Measurements from ENCODE around the gene GLIPR2. TPM values are rescaled to one million over a fixed set of nuclear protein-coding genes. Genes with fewer than 3 reads are reported as not detected.

GLIPR2 gene
- total RNA-seq, 4 donors from 2014 or later = 3.2 to 8.8 (median 5.6) TPM

DNA sequence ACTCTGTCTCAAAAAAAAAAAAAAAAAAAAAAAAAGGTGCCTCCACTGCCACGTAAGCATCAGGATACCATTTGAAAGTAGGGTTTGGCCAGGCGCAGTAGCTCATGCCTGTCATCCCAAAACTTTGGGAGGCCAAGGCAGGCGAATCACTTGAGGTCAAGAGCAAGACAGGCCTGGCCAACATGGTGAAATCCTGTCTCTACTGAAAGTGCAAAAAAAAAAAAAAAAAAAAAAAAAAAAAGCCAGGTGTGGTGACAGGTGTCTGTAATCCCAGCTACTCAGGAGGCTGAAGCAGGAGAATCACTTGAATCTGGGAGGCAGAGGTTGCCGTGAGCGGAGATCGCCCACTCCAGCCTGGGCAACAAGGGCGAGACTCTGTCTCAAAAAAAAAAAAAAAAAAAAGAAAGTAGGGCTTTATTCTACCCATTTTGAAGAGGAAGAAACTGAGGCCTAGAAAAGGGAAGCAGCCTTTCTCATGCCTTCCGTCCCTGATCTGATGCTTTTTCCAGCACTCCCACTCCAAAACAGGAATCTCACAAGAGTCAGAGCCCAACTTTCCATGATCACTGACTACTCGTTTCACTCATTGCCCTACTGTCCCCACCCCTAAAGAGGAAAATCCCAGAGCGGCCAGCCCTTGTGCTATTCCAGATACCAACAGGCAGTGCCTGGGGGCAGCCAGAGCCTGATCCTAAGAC is 16.4 kb downstream of the GLIPR2 start:
- no peak overlapping the region for H3K4me3 ChIP-seq
- 90% methylated on average over 10 of the region's 10 CpGs for WGBS
- peaks cover 42% of the 10 kb centered on the region for H3K4me1 ChIP-seq
- H3K36me3 ChIP-seq = no peaks in the 10 kb centered on the region
- no peak for TF ChIP-seq POLR2A (IDR thresholded peaks at IDR 0.05)
- TF ChIP-seq, protein P1, sequence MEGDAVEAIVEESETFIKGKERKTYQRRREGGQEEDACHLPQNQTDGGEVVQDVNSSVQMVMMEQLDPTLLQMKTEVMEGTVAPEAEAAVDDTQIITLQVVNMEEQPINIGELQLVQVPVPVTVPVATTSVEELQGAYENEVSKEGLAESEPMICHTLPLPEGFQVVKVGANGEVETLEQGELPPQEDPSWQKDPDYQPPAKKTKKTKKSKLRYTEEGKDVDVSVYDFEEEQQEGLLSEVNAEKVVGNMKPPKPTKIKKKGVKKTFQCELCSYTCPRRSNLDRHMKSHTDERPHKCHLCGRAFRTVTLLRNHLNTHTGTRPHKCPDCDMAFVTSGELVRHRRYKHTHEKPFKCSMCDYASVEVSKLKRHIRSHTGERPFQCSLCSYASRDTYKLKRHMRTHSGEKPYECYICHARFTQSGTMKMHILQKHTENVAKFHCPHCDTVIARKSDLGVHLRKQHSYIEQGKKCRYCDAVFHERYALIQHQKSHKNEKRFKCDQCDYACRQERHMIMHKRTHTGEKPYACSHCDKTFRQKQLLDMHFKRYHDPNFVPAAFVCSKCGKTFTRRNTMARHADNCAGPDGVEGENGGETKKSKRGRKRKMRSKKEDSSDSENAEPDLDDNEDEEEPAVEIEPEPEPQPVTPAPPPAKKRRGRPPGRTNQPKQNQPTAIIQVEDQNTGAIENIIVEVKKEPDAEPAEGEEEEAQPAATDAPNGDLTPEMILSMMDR (IDR thresholded peaks at IDR 0.05) = no peak
- TF ChIP-seq POLR2AphosphoS5 (IDR thresholded peaks at IDR 0.05) = no peak
- TF ChIP-seq EP300 (IDR thresholded peaks at IDR 0.05) = no peak
- no peaks in the 10 kb centered on the region for H3K9me3 ChIP-seq
- H3K27me3 ChIP-seq = no peaks in the 10 kb centered on the region
- H3K27ac ChIP-seq = no peak overlapping the region
- DNase-seq (ENCODE audit: low spot score in 2 of 2) = no peak

DNA sequence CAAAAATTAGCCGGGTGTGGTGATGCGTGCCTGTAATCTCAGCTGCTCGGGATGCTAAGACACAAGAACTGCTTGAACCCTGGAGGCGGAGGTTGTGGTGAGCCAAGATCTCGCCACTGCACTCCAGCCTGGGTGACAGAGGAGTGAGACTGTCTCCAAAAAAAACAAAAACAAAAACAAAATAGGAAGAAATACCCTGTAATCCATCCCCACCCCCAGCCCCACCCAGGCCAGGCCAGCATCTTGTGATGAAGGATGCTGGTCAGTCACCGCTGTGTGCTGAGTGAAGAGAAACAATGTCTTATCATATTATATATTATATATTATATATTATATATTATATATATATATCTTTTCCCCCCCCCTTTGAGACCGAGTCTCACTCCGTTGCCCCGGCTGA is 17.2 kb downstream of the GLIPR2 start:
- WGBS = 72% methylated on average over 9 of the region's 9 CpGs
- Histone ChIP-seq H3K4me3 (no peak overlapping the region), H3K27me3 (no peaks in the 10 kb centered on the region), H3K36me3 (no peaks in the 10 kb centered on the region), H3K4me1 (peaks cover 35% of the 10 kb centered on the region), H3K9me3 (no peaks in the 10 kb centered on the region), H3K27ac (peak overlapping the region; percentile 64)
- DNase-seq (ENCODE audit: low spot score in 2 of 2) = no peak
- TF ChIP-seq POLR2AphosphoS5 (IDR thresholded peaks at IDR 0.05) (no peak), POLR2A (IDR thresholded peaks at IDR 0.05) (no peak), EP300 (IDR thresholded peaks at IDR 0.05) (no peak)
- TF ChIP-seq, protein P1 (IDR thresholded peaks at IDR 0.05) = no peak

DNA sequence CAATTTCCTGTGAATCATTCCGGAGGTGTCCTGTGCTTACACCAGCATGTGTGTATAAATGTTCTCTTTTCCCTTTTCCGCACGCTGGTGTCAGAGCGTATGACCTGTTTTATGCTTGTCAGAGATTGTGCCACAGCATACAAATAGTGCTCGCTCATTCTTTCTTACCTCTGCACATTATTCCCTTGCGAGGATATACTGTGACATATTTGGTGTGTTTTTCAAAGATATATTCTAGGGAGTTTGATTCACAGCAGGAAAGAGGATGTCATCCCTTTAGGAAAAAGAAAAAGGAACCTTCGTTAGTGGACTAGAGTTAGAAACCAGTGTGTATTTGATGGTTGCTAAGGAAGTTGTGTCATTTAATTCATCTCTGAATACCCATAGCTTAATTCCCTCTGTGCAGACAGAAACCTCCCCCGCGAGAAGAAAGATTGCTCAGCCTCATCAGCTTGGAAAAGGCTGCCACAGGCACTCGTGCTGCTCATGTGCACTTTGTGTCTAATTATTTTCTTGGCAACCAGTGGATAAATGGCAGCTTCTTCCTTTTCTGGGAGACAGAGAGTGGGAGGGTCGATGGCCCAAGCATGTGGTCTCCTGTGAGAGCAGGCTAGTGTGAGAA is 17.9 kb downstream of the GLIPR2 start:
- 30% methylated on average over 11 of the region's 11 CpGs for WGBS
- peak in 1 of 2 donors; percentile 80 for DNase-seq (ENCODE audit: low spot score in 2 of 2)
- Histone ChIP-seq H3K36me3 (no peaks in the 10 kb centered on the region), H3K4me1 (peaks cover 32% of the 10 kb centered on the region), H3K27ac (peak overlapping the region; percentile 64), H3K4me3 (no peak overlapping the region), H3K9me3 (no peaks in the 10 kb centered on the region), H3K27me3 (no peaks in the 10 kb centered on the region)
- TF ChIP-seq, protein P1 (IDR thresholded peaks at IDR 0.05) = no peak
- TF ChIP-seq EP300 (IDR thresholded peaks at IDR 0.05) = peak; percentile 44
- no peak for TF ChIP-seq POLR2A (IDR thresholded peaks at IDR 0.05)
- TF ChIP-seq POLR2AphosphoS5 (IDR thresholded peaks at IDR 0.05) = no peak

DNA sequence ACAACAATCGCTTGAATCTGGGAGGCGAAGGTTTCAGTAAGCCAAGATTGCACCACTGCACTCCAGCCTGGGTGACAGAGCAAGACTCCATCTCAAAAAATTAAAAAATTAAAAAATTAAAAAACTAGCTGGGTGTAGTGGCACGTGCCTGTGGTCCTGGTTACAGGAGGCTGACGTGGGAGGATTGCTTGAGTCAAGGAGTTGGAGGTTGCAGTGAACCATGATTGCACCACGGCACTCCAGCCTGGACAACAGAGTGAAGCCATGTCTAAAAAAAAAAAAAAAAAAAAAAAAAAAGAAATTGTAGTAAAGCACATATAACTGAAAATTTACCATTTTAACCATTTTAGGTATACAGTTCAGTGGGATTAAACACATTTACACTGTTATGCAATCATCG is 19.6 kb downstream of the GLIPR2 start:
- Histone ChIP-seq H3K36me3 (no peaks in the 10 kb centered on the region), H3K27ac (no peak overlapping the region)

DNA sequence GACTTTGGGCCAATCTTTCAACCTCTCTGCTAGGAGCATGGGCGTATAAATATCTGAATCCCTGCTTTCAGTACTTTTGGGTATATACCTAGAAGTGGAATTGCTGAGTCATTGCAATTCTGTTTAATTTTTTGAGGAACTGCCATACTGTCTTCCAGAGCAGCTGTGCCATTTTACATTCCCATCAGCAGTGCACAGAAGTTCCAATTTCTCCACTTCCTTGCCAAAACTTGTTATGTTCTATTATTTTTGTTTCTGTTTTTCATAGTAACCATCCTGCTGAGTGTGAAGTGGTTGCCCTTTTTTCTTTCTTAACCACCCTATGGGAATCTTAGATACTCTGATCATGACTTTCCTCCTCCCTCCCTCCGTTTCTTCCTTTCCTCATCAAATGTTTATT is 21.6 kb downstream of the GLIPR2 start:
- DNase-seq (ENCODE audit: low spot score in 2 of 2) = no peak
- H3K36me3 ChIP-seq = no peaks in the 10 kb centered on the region
- no peaks in the 10 kb centered on the region for H3K27me3 ChIP-seq
- peak overlapping the region; percentile 65 for H3K27ac ChIP-seq
- no peak for TF ChIP-seq POLR2A (IDR thresholded peaks at IDR 0.05)
- TF ChIP-seq EP300 (IDR thresholded peaks at IDR 0.05) = no peak
- TF ChIP-seq, protein P1 (IDR thresholded peaks at IDR 0.05) = no peak
- TF ChIP-seq POLR2AphosphoS5 (IDR thresholded peaks at IDR 0.05) = no peak
- WGBS = 62% methylated on average over 2 of the region's 2 CpGs
- no peak overlapping the region for H3K4me3 ChIP-seq
- no peaks in the 10 kb centered on the region for H3K9me3 ChIP-seq
- H3K4me1 ChIP-seq = peaks cover 23% of the 10 kb centered on the region

More for the DNA sequence above, 19.6 kb downstream of the GLIPR2 start:
- Histone ChIP-seq H3K9me3 (no peaks in the 10 kb centered on the region), H3K4me3 (no peak overlapping the region), H3K4me1 (peaks cover 30% of the 10 kb centered on the region), H3K27me3 (no peaks in the 10 kb centered on the region)
- 97% methylated on average over 6 of the region's 6 CpGs for WGBS
- no peak for TF ChIP-seq POLR2AphosphoS5 (IDR thresholded peaks at IDR 0.05)
- TF ChIP-seq EP300 (IDR thresholded peaks at IDR 0.05) = no peak
- TF ChIP-seq, protein P1 (IDR thresholded peaks at IDR 0.05) = no peak
- no peak for TF ChIP-seq POLR2A (IDR thresholded peaks at IDR 0.05)
- no peak for DNase-seq (ENCODE audit: low spot score in 2 of 2)
